MCF 10A (cell line): ENCODE data around the gene ADSS1. TPM values are rescaled to one million over a fixed set of nuclear protein-coding genes. Genes with fewer than 3 reads are reported as not detected.

Experiments used
- BruUV-seq: library from RNA; stranded (reverse); fragments of 400-500 nt; replicated peaks from 2 replicates; lab custom pipeline; 2021; lab: Mats Ljungman, UMichigan
- CTCF ChIA-PET: fragments of 300-600 bp; sonication (Branson Sonifier 250); formaldehyde crosslinking; extraction: SDS; loops from one replicate; lab custom pipeline; 2021; ENCODE audit warnings: antibody characterized with exemption, inconsistent platforms; lab: Yijun Ruan, JAX
- POLR2A ChIA-PET: fragments of 300-600, 350-650 bp; sonication (Branson Sonifier 250); formaldehyde crosslinking; extraction: SDS; loops from one replicate; lab custom pipeline; 2020; ENCODE audit warnings: antibody characterized with exemption, inconsistent platforms; lab: Yijun Ruan, JAX
- DNase-seq: peaks from one replicate; pipeline ENCODE4 v3.0.0-alpha.2; 2018; ENCODE audit not compliant: unreplicated experiment
- H3K27ac Mint-ChIP-seq: one replicate; pipeline ENCODE4 v1.8.0; 2022; ENCODE audit warnings: mild to moderate bottlenecking, low read depth, mixed read lengths; ENCODE audit not compliant: unreplicated experiment
- H3K27me3 Mint-ChIP-seq: one replicate; pipeline ENCODE4 v1.8.0; 2022; ENCODE audit warnings: mixed read lengths; ENCODE audit not compliant: insufficient read depth, unreplicated experiment
- H3K36me3 Mint-ChIP-seq: one replicate; pipeline ENCODE4 v1.8.0; 2022; ENCODE audit warnings: mild to moderate bottlenecking, moderate library complexity, mixed read lengths; ENCODE audit not compliant: insufficient read depth, unreplicated experiment
- H3K4me1 Mint-ChIP-seq: one replicate; pipeline ENCODE4 v1.8.0; 2022; ENCODE audit warnings: mixed read lengths; ENCODE audit not compliant: insufficient read depth, unreplicated experiment
- H3K4me3 Mint-ChIP-seq: one replicate; pipeline ENCODE4 v1.8.0; 2022; ENCODE audit warnings: mild to moderate bottlenecking, moderate library complexity, mixed read lengths; ENCODE audit not compliant: unreplicated experiment
- H3K9me3 Mint-ChIP-seq: one replicate; pipeline ENCODE4 v1.8.0; 2022; ENCODE audit warnings: mixed read lengths; ENCODE audit not compliant: unreplicated experiment
- CTCF ChIP-seq: fragments of 200-600 bp; IDR thresholded peaks from one replicate; pipeline ENCODE4 v1.8.0; 2022; ENCODE audit warnings: antibody characterized with exemption, mild to moderate bottlenecking; ENCODE audit not compliant: unreplicated experiment
- intact Hi-C: fragments of 100-400 bp; cut with micrococcal nuclease; formaldehyde crosslinking; loops from 2 replicates; pipeline ENCODE4 v1.14.1; 2022
- total RNA-seq: library from RNA; stranded (reverse); gene quantifications from 2 replicates; pipeline ENCODE4 v1.2.3, GENCODE V29; 2022

ADSS1 gene
- total RNA-seq, 1 experiment from 2014 or later: 2.9 TPM

- Mint-ChIP-seq H3K4me3 (no peak overlapping the region), H3K36me3 (no peaks in the 10 kb centered on the region), H3K27ac (peak overlapping the region; percentile 79), H3K27me3 (no peaks in the 10 kb centered on the region), H3K4me1 (peaks cover 21% of the 10 kb centered on the region), H3K9me3 (no peaks in the 10 kb centered on the region)
- CTCF ChIA-PET: interaction anchor here (0.8 to 5.9 kb wide), 2 partner anchors 11 to 15 kb away, joined by 4 to 36 read pairs; partner anchors contain the start of gene ADSS1
- intact Hi-C loops: no loop called here
- no peak for DNase-seq
- TF ChIP-seq CTCF: no peak
- no TSS peak for BruUV-seq
- POLR2A ChIA-PET: interaction anchor here (0.7 to 4.7 kb wide), 5 partner anchors 10 to 18 kb away, joined by 3 to 24 read pairs (median 15); partner anchors contain the start of gene SIVA1
These were observed 11.2 kb downstream of the ADSS1 start for GRCh38 chr14:104734991-104735779.

- ChIA-PET CTCF (interaction anchor here (1.8 to 5.9 kb wide), 2 partner anchors 12 to 13 kb away, joined by 12 to 36 read pairs; partner anchors contain the start of gene ADSS1), POLR2A (interaction anchor here (0.6 to 3.1 kb wide), 7 partner anchors 11 to 356 kb away, joined by 3 to 19 read pairs (median 7); partner anchors contain the start of gene SIVA1)
- peaks cover 21% of the 10 kb centered on the region for H3K4me1 Mint-ChIP-seq
- TF ChIP-seq CTCF: no peak
- H3K9me3 Mint-ChIP-seq: no peaks in the 10 kb centered on the region
- H3K4me3 Mint-ChIP-seq: peak overlapping the region; percentile 11
- no peaks in the 10 kb centered on the region for H3K36me3 Mint-ChIP-seq
- DNase-seq: peak; percentile 81
- peak overlapping the region; percentile 79 for H3K27ac Mint-ChIP-seq
- H3K27me3 Mint-ChIP-seq: no peaks in the 10 kb centered on the region
- no TSS peak for BruUV-seq
- intact Hi-C loops: no loop called here
These were observed 12.0 kb downstream of the ADSS1 start for GRCh38 chr14:104735830-104736642.

- no peak for TF ChIP-seq CTCF
- H3K4me1 Mint-ChIP-seq: peaks cover 13% of the 10 kb centered on the region
- H3K4me3 Mint-ChIP-seq: no peak overlapping the region
- ChIA-PET CTCF (interaction anchor here (0.5 to 5.9 kb wide), 3 partner anchors 12 to 15 kb away, joined by 3 to 36 read pairs (median 6); partner anchors contain the start of gene ADSS1), POLR2A (interaction anchor here (0.8 to 3.1 kb wide), 3 partner anchors 11 to 15 kb away, joined by 3 to 19 read pairs (median 4); no protein-coding TSS in a partner anchor)
- intact Hi-C loops: no loop called here
- no peaks in the 10 kb centered on the region for H3K9me3 Mint-ChIP-seq
- no peak for DNase-seq
- H3K27me3 Mint-ChIP-seq: no peaks in the 10 kb centered on the region
- H3K27ac Mint-ChIP-seq: no peak overlapping the region
- H3K36me3 Mint-ChIP-seq: no peaks in the 10 kb centered on the region
- BruUV-seq: no TSS peak
These were observed 14.5 kb downstream of the ADSS1 start for GRCh38 chr14:104738375-104739019.
